ENCODE data around the gene PPM1L. TPM values are rescaled to one million over a fixed set of nuclear protein-coding genes. Genes with fewer than 3 reads are reported as not detected.

Gene PPM1L
- total RNA-seq, 1 donor from 2014 or later = 14.2 TPM

- no peak for DNase-seq (ENCODE audit: extremely low spot score in 2 of 2)
- TF ChIP-seq POLR2AphosphoS5 (IDR thresholded peaks at IDR 0.05; ENCODE audit: insufficient read depth in 1 of 2, low read depth in 1 of 2) (no peak), CTCF (IDR thresholded peaks at IDR 0.05) (no peak), POLR2A (IDR thresholded peaks at IDR 0.05) (no peak)
- intact Hi-C loops (cut with DNase I) = no loop called here
These were observed 232.2 kb downstream of the PPM1L start for GRCh38 chr3:160987982-160988964.

GRCh38 chr3:160990446-160990845 is 234.4 kb downstream of the PPM1L start:
- Histone ChIP-seq H3K9me3 (no peaks in the 10 kb centered on the region), H3K4me1 (no peaks in the 10 kb centered on the region), H3K27me3 (no peaks in the 10 kb centered on the region), H3K4me3 (no peak overlapping the region), H3K27ac (no peak overlapping the region), H3K36me3 (no peaks in the 10 kb centered on the region)
- intact Hi-C loops (cut with DNase I) = no loop called here
- no peak for TF ChIP-seq CTCF (IDR thresholded peaks at IDR 0.05)
- no peak for TF ChIP-seq POLR2AphosphoS5 (IDR thresholded peaks at IDR 0.05; ENCODE audit: insufficient read depth in 1 of 2, low read depth in 1 of 2)
- no peak for TF ChIP-seq POLR2A (IDR thresholded peaks at IDR 0.05)
- DNase-seq (ENCODE audit: extremely low spot score in 2 of 2) = no peak

More at GRCh38 chr3:160987982-160988964, 232.2 kb downstream of the PPM1L start:
- Histone ChIP-seq H3K4me3 (no peak overlapping the region), H3K4me1 (no peaks in the 10 kb centered on the region), H3K27ac (no peak overlapping the region), H3K9me3 (no peaks in the 10 kb centered on the region), H3K36me3 (no peaks in the 10 kb centered on the region), H3K27me3 (no peaks in the 10 kb centered on the region)

GRCh38 chr3:160992712-160993111 is 236.7 kb downstream of the PPM1L start:
- no peaks in the 10 kb centered on the region for H3K36me3 ChIP-seq
- no peaks in the 10 kb centered on the region for H3K27me3 ChIP-seq
- H3K4me1 ChIP-seq = no peaks in the 10 kb centered on the region
- H3K4me3 ChIP-seq = no peak overlapping the region
- TF ChIP-seq POLR2A (IDR thresholded peaks at IDR 0.05) (no peak), CTCF (IDR thresholded peaks at IDR 0.05) (no peak), POLR2AphosphoS5 (IDR thresholded peaks at IDR 0.05; ENCODE audit: insufficient read depth in 1 of 2, low read depth in 1 of 2) (no peak)
- no peak overlapping the region for H3K27ac ChIP-seq
- H3K9me3 ChIP-seq = no peaks in the 10 kb centered on the region
- intact Hi-C loops (cut with DNase I) = no loop called here
- DNase-seq (ENCODE audit: extremely low spot score in 2 of 2) = no peak

- Histone ChIP-seq H3K4me3 (no peak overlapping the region), H3K36me3 (no peaks in the 10 kb centered on the region), H3K27me3 (no peaks in the 10 kb centered on the region), H3K9me3 (no peaks in the 10 kb centered on the region), H3K4me1 (no peaks in the 10 kb centered on the region), H3K27ac (no peak overlapping the region)
- no peak for DNase-seq (ENCODE audit: extremely low spot score in 2 of 2)
- intact Hi-C loops (cut with DNase I) = no loop called here
- TF ChIP-seq CTCF (IDR thresholded peaks at IDR 0.05) (no peak), POLR2AphosphoS5 (IDR thresholded peaks at IDR 0.05; ENCODE audit: insufficient read depth in 1 of 2, low read depth in 1 of 2) (no peak), POLR2A (IDR thresholded peaks at IDR 0.05) (no peak)
These were observed 240.8 kb downstream of the PPM1L start for GRCh38 chr3:160996811-160997210.

GRCh38 chr3:160998581-160998980 is 242.6 kb downstream of the PPM1L start:
- Histone ChIP-seq H3K4me1 (no peaks in the 10 kb centered on the region), H3K27me3 (no peaks in the 10 kb centered on the region), H3K36me3 (no peaks in the 10 kb centered on the region), H3K9me3 (no peaks in the 10 kb centered on the region), H3K27ac (no peak overlapping the region), H3K4me3 (no peak overlapping the region)
- TF ChIP-seq CTCF (IDR thresholded peaks at IDR 0.05) = no peak
- TF ChIP-seq POLR2A (IDR thresholded peaks at IDR 0.05) = no peak
- TF ChIP-seq POLR2AphosphoS5 (IDR thresholded peaks at IDR 0.05; ENCODE audit: insufficient read depth in 1 of 2, low read depth in 1 of 2) = no peak
- DNase-seq (ENCODE audit: extremely low spot score in 2 of 2) = no peak
- intact Hi-C loops (cut with DNase I) = no loop called here

Measured in vagina (tissue), 2 donors.